SU-DHL-6 (cell line): ENCODE data around the gene GOLGA7B.

Source experiments
- H2AFZ ChIP-seq: fragments of 200-600 bp; sonication (generic); 2 replicates; pipeline ENCODE4 v1.6.1; 2014; ENCODE audit warnings: low read depth, mild to moderate bottlenecking, moderate library complexity, mixed read lengths, antibody characterized with exemption, low read length; ENCODE audit not compliant: severe bottlenecking
- H3F3A ChIP-seq: fragments of 200-600 bp; shearing (Covaris generic); 2 replicates; pipeline ENCODE4 v1.6.0; 2016; ENCODE audit warnings: antibody characterized with exemption, mild to moderate bottlenecking; ENCODE audit not compliant: insufficient read depth
- H3K27ac ChIP-seq: fragments of 200-600 bp; sonication (generic); 2 replicates; pipeline ENCODE4 v1.5.1; 2016; ENCODE audit warnings: low read depth, mild to moderate bottlenecking, low read length, moderate library complexity, mixed read lengths
- H3K27me3 ChIP-seq: fragments of 200-600 bp; sonication (generic), shearing (Covaris generic); 2 replicates; pipeline ENCODE4 v1.6.0; 2014; ENCODE audit warnings: mild to moderate bottlenecking, low read length
- H3K36me3 ChIP-seq: fragments of 200-600 bp; sonication (generic); 2 replicates; pipeline ENCODE4 v1.6.1; 2014; ENCODE audit warnings: mild to moderate bottlenecking, low read length, mixed read lengths
- H3K4me2 ChIP-seq: fragments of 300-600, 200-600 bp; shearing (Covaris generic), sonication (generic); 2 replicates; pipeline ENCODE4 v1.6.0; 2014; ENCODE audit warnings: low read length, low read depth, mild to moderate bottlenecking; ENCODE audit not compliant: poor library complexity, severe bottlenecking
- H3K4me3 ChIP-seq: fragments of 200-600 bp; sonication (generic); 2 replicates; pipeline ENCODE4 v1.5.1; 2014; ENCODE audit warnings: antibody characterized with exemption, low read length, mild to moderate bottlenecking, mixed read lengths; ENCODE audit not compliant: insufficient read depth, poor library complexity, severe bottlenecking
- H3K79me2 ChIP-seq: fragments of 200-600 bp; sonication (generic); 2 replicates; pipeline ENCODE4 v1.6.1; 2014; ENCODE audit warnings: mild to moderate bottlenecking, low read length, moderate library complexity; ENCODE audit not compliant: insufficient read depth
- H3K9ac ChIP-seq: fragments of 200-600 bp; sonication (generic); 2 replicates; pipeline ENCODE4 v1.7.0; 2014; ENCODE audit warnings: mild to moderate bottlenecking, low read length
- H3K9me2 ChIP-seq: fragments of 200-600 bp; sonication (generic); replicated peaks from 2 replicates; pipeline ENCODE4 v1.6.1; 2014; ENCODE audit warnings: low read length; ENCODE audit not compliant: insufficient read depth
- H3K9me3 ChIP-seq: fragments of 200-600 bp; sonication (generic); 2 replicates; pipeline ENCODE4 v1.6.1; 2014; ENCODE audit warnings: low read length, mixed read lengths; ENCODE audit not compliant: insufficient read depth
- H4K20me1 ChIP-seq: fragments of 200-600 bp; sonication (generic); 2 replicates; pipeline ENCODE4 v1.6.1; 2014; ENCODE audit warnings: low read depth, mild to moderate bottlenecking, antibody characterized with exemption, low read length, moderate library complexity, mixed read lengths
- CTCF ChIP-seq: fragments of 200-600 bp; sonication (generic); IDR thresholded peaks from one replicate; pipeline ENCODE4 v1.5.1; 2017; ENCODE audit warnings: antibody characterized with exemption, mild to moderate bottlenecking, low read length, moderate library complexity; ENCODE audit not compliant: insufficient read depth, poor library complexity, severe bottlenecking
- EZH2phosphoT487 ChIP-seq: fragments of 200-600 bp; sonication (generic), shearing (Covaris generic); conservative IDR thresholded peaks from 2 replicates; pipeline ENCODE4 v1.6.1; 2018; ENCODE audit warnings: mild to moderate bottlenecking, antibody characterized with exemption, low read length, moderate library complexity, mixed read lengths

The GOLGA7B gene

GRCh38 chr10:97866524-97867219, 17.0 kb downstream of the GOLGA7B start:
- Histone ChIP-seq H2AFZ (no peak overlapping the region), H3K9ac (no peak overlapping the region)
- TF ChIP-seq EZH2phosphoT487 (no peak), CTCF (no peak)

GRCh38 chr10:97867220-97867800, 17.7 kb downstream of the GOLGA7B start:
- TF ChIP-seq EZH2phosphoT487 (no peak), CTCF (no peak)
- Histone ChIP-seq H3K27ac (no peak overlapping the region), H3K79me2 (no peaks in the 10 kb centered on the region), H2AFZ (no peak overlapping the region), H3K27me3 (no peaks in the 10 kb centered on the region), H3K4me3 (no peak overlapping the region), H3K36me3 (no peaks in the 10 kb centered on the region), H3K9me3 (no peaks in the 10 kb centered on the region), H3K4me2 (no peak overlapping the region), H4K20me1 (no peaks in the 10 kb centered on the region), H3F3A (no peaks in the 10 kb centered on the region), H3K9ac (no peak overlapping the region), H3K9me2 (no peaks in the 10 kb centered on the region)

More at GRCh38 chr10:97866524-97867219, 17.0 kb downstream of the GOLGA7B start:
- H3K27me3 ChIP-seq = no peaks in the 10 kb centered on the region
- H3K9me3 ChIP-seq = no peaks in the 10 kb centered on the region
- H3F3A ChIP-seq = no peaks in the 10 kb centered on the region
- H3K4me2 ChIP-seq = no peak overlapping the region
- no peaks in the 10 kb centered on the region for H3K9me2 ChIP-seq
- H4K20me1 ChIP-seq = no peaks in the 10 kb centered on the region
- H3K79me2 ChIP-seq = no peaks in the 10 kb centered on the region
- no peak overlapping the region for H3K4me3 ChIP-seq
- H3K36me3 ChIP-seq = no peaks in the 10 kb centered on the region
- H3K27ac ChIP-seq = no peak overlapping the region

GRCh38 chr10:97868134-97868685, 18.6 kb downstream of the GOLGA7B start:
- H3K4me2 ChIP-seq = no peak overlapping the region
- H3K79me2 ChIP-seq = no peaks in the 10 kb centered on the region
- H4K20me1 ChIP-seq = no peaks in the 10 kb centered on the region
- H3K36me3 ChIP-seq = no peaks in the 10 kb centered on the region
- no peak overlapping the region for H3K9ac ChIP-seq
- no peaks in the 10 kb centered on the region for H3K9me3 ChIP-seq
- H3F3A ChIP-seq = no peaks in the 10 kb centered on the region
- no peak overlapping the region for H3K4me3 ChIP-seq
- H3K9me2 ChIP-seq = no peaks in the 10 kb centered on the region
- TF ChIP-seq CTCF (no peak), EZH2phosphoT487 (no peak)
- no peak overlapping the region for H3K27ac ChIP-seq
- no peak overlapping the region for H2AFZ ChIP-seq
- H3K27me3 ChIP-seq = no peaks in the 10 kb centered on the region
